GM10266 (cell line): ENCODE results near the gene PCSK5.

Experiments
- DNase-seq: peaks from one replicate; pipeline ENCODE4 v3.0.0; 2012; ENCODE audit errors: extremely low spot score
- CTCF ChIP-seq: IDR thresholded peaks from 2 replicates; pipeline ENCODE4 v1.5.1; 2012; ENCODE audit warnings: mild to moderate bottlenecking, low read depth; ENCODE audit not compliant: control insufficient read depth, insufficient read depth; ENCODE audit errors: missing control alignments

The PCSK5 gene

GRCh38 chr9:76020652-76021051 is 130.2 kb downstream of the PCSK5 start:
- DNase-seq, result no peak
- no peak for TF ChIP-seq CTCF

- TF ChIP-seq CTCF, result no peak
- no peak for DNase-seq
Observed at GRCh38 chr9:76022317-76022716, 131.8 kb downstream of the PCSK5 start.

GRCh38 chr9:76023715-76024195 is 133.3 kb downstream of the PCSK5 start:
- peak; percentile 24 for DNase-seq
- TF ChIP-seq CTCF, result no peak

- no peak for TF ChIP-seq CTCF
- no peak for DNase-seq
Observed at GRCh38 chr9:76025286-76025685, 134.8 kb downstream of the PCSK5 start.

GRCh38 chr9:76026796-76027195 is 136.3 kb downstream of the PCSK5 start:
- no peak for DNase-seq
- TF ChIP-seq CTCF, result no peak

- TF ChIP-seq CTCF, result no peak
- DNase-seq, result no peak
Observed at GRCh38 chr9:76027416-76027815, 136.9 kb downstream of the PCSK5 start.

GRCh38 chr9:76027861-76028260 is 137.4 kb downstream of the PCSK5 start:
- no peak for DNase-seq
- TF ChIP-seq CTCF, result no peak
